Measurements from ENCODE around the gene BCL2.

- no peak for TF ChIP-seq POLR2A (IDR thresholded peaks at IDR 0.05)
- no peak for TF ChIP-seq CTCF (IDR thresholded peaks at IDR 0.05)
Measured at GRCh38 chr18:63187223-63187574, 132.4 kb downstream of the BCL2 start.
